Neural progenitor cell (in vitro differentiated cells): ENCODE measurements around the gene COL20A1. TPM values are rescaled to one million over a fixed set of nuclear protein-coding genes. Genes with fewer than 3 reads are reported as not detected.

Source experiments
- DNase-seq: peaks from one replicate; pipeline ENCODE4 v3.0.0-alpha.2; 2016; ENCODE audit warnings: low spot score
- H2AFZ ChIP-seq: fragments of 200-600 bp; sonication (generic); replicated peaks from 2 replicates; pipeline ENCODE4 v1.6.1; 2016; ENCODE audit warnings: antibody characterized with exemption
- H3F3A ChIP-seq: fragments of 200-600 bp; sonication (generic); 2 replicates; pipeline ENCODE4 v1.6.1; 2016; ENCODE audit warnings: antibody characterized with exemption, low read depth
- H3K27ac ChIP-seq: fragments of 200-600 bp; sonication (generic); 2 replicates; pipeline ENCODE4 v1.5.1; 2016; ENCODE audit warnings: mild to moderate bottlenecking
- H3K27me3 ChIP-seq: fragments of 200-600 bp; sonication (generic); 2 replicates; pipeline ENCODE4 v1.6.1; 2016; ENCODE audit warnings: mild to moderate bottlenecking, moderate library complexity
- H3K36me3 ChIP-seq: fragments of 200-600 bp; sonication (generic); 2 replicates; pipeline ENCODE4 v1.5.1; 2016
- H3K4me1 ChIP-seq: fragments of 200-600 bp; sonication (generic); 2 replicates; pipeline ENCODE4 v1.6.1; 2016; ENCODE audit warnings: mixed run types
- H3K4me2 ChIP-seq: fragments of 200-600 bp; sonication (generic); 2 replicates; pipeline ENCODE4 v1.6.1; 2016
- H3K4me3 ChIP-seq: fragments of 200-600 bp; sonication (generic); 2 replicates; pipeline ENCODE4 v1.5.1; 2016
- H3K79me2 ChIP-seq: fragments of 200-600 bp; sonication (generic); 2 replicates; pipeline ENCODE4 v1.6.1; 2016; ENCODE audit warnings: low read depth
- H3K9ac ChIP-seq: fragments of 200-600 bp; sonication (generic); 2 replicates; pipeline ENCODE4 v1.6.1; 2016
- H3K9me3 ChIP-seq: fragments of 200-600 bp; sonication (generic); 2 replicates; pipeline ENCODE4 v1.5.1; 2016; ENCODE audit warnings: low read depth
- H4K20me1 ChIP-seq: fragments of 200-600 bp; sonication (generic); 2 replicates; pipeline ENCODE4 v1.6.1; 2016; ENCODE audit warnings: low read depth
- H3K27ac Mint-ChIP-seq: 3 replicates; pipeline ENCODE4 v1.8.0; 2021; ENCODE audit warnings: mixed read lengths
- H3K27me3 Mint-ChIP-seq: 2 replicates; pipeline ENCODE4 v1.8.0; 2022; ENCODE audit warnings: low read depth, mild to moderate bottlenecking, inconsistent platforms, moderate library complexity, mixed read lengths; ENCODE audit not compliant: insufficient read depth
- H3K36me3 Mint-ChIP-seq: 3 replicates; pipeline ENCODE4 v1.8.0; 2021; ENCODE audit warnings: mixed read lengths
- H3K4me1 Mint-ChIP-seq: 3 replicates; pipeline ENCODE4 v1.8.0; 2021; ENCODE audit warnings: mixed read lengths
- H3K4me3 Mint-ChIP-seq: 3 replicates; pipeline ENCODE4 v1.8.0; 2021; ENCODE audit warnings: mild to moderate bottlenecking, moderate library complexity, mixed read lengths
- H3K9me3 Mint-ChIP-seq: 3 replicates; pipeline ENCODE4 v1.8.0; 2020; ENCODE audit warnings: mixed read lengths
- CTCF ChIP-seq: fragments of 200-600 bp; sonication (generic); IDR thresholded peaks from 2 replicates; pipeline ENCODE4 v1.5.1; 2017; ENCODE audit warnings: antibody characterized with exemption, mild to moderate bottlenecking
- EZH2 ChIP-seq: fragments of 200-600 bp; sonication (generic); IDR thresholded peaks from 2 replicates; pipeline ENCODE4 v1.6.1; 2017; ENCODE audit warnings: antibody characterized with exemption, mild to moderate bottlenecking, moderate library complexity
- EZH2phosphoT487 ChIP-seq: fragments of 200-600 bp; sonication (generic); IDR thresholded peaks from 2 replicates; pipeline ENCODE4 v1.6.1; 2017; ENCODE audit warnings: antibody characterized with exemption
- total RNA-seq: library from RNA; depleted of rRNA; stranded (reverse); fragments of >200 nt; gene quantifications from 2 replicates; pipeline ENCODE4 v1.2.3, GENCODE V29; 2015; ENCODE audit warnings: low replicate concordance

Gene COL20A1
- total RNA-seq, 1 donor from 2014 or later = 0.37 TPM

- Mint-ChIP-seq H3K36me3 (peaks cover 3% of the 10 kb centered on the region), H3K27me3 (peaks cover 6% of the 10 kb centered on the region), H3K4me1 (peaks cover 37% of the 10 kb centered on the region), H3K9me3 (peaks cover 16% of the 10 kb centered on the region), H3K4me3 (no peak overlapping the region), H3K27ac (no peak overlapping the region)
- H3K4me1 ChIP-seq = peaks cover 17% of the 10 kb centered on the region
- no peaks in the 10 kb centered on the region for H3K79me2 ChIP-seq
- no peak overlapping the region for H3K27ac ChIP-seq
- H3K27me3 ChIP-seq = no peaks in the 10 kb centered on the region
- no peak overlapping the region for H2AFZ ChIP-seq
- H3K9me3 ChIP-seq = no peaks in the 10 kb centered on the region
- peaks cover 18% of the 10 kb centered on the region for H4K20me1 ChIP-seq
- peak; percentile 80 for DNase-seq
- no peak overlapping the region for H3K9ac ChIP-seq
- no peak overlapping the region for H3K4me2 ChIP-seq
- peaks cover 12% of the 10 kb centered on the region for H3F3A ChIP-seq
- no peak overlapping the region for H3K4me3 ChIP-seq
- TF ChIP-seq CTCF (peak; percentile 99), EZH2 (no peak), EZH2phosphoT487 (no peak)
- H3K36me3 ChIP-seq = no peaks in the 10 kb centered on the region
These were observed 88.9 kb downstream of the COL20A1 start for GRCh38 chr20:63381781-63382431.

- H3K4me3 ChIP-seq = no peak overlapping the region
- peaks cover 11% of the 10 kb centered on the region for H3K27me3 Mint-ChIP-seq
These were observed 89.7 kb downstream of the COL20A1 start for GRCh38 chr20:63382551-63383300.

GRCh38 chr20:63383556-63383955 is 90.6 kb downstream of the COL20A1 start:
- Mint-ChIP-seq H3K36me3 (peaks cover 3% of the 10 kb centered on the region), H3K4me3 (no peak overlapping the region), H3K27ac (no peak overlapping the region), H3K27me3 (peaks cover 16% of the 10 kb centered on the region), H3K9me3 (peaks cover 28% of the 10 kb centered on the region), H3K4me1 (peaks cover 22% of the 10 kb centered on the region)
- peaks cover 5% of the 10 kb centered on the region for H4K20me1 ChIP-seq
- no peaks in the 10 kb centered on the region for H3K27me3 ChIP-seq
- no peaks in the 10 kb centered on the region for H3K79me2 ChIP-seq
- no peak overlapping the region for H3K4me3 ChIP-seq
- peaks cover 11% of the 10 kb centered on the region for H3F3A ChIP-seq
- no peak overlapping the region for H3K27ac ChIP-seq
- H3K9ac ChIP-seq = no peak overlapping the region
- H3K4me2 ChIP-seq = no peak overlapping the region
- H3K4me1 ChIP-seq = peaks cover under 1% of the 10 kb centered on the region
- no peak overlapping the region for H2AFZ ChIP-seq
- no peak for DNase-seq
- no peak for TF ChIP-seq EZH2phosphoT487
- no peak for TF ChIP-seq CTCF
- no peak for TF ChIP-seq EZH2
- no peaks in the 10 kb centered on the region for H3K36me3 ChIP-seq
- no peaks in the 10 kb centered on the region for H3K9me3 ChIP-seq

More at GRCh38 chr20:63382551-63383300, 89.7 kb downstream of the COL20A1 start:
- peaks cover 13% of the 10 kb centered on the region for H4K20me1 ChIP-seq
- Mint-ChIP-seq H3K9me3 (peaks cover 23% of the 10 kb centered on the region), H3K4me3 (no peak overlapping the region), H3K36me3 (peaks cover 3% of the 10 kb centered on the region), H3K4me1 (peaks cover 30% of the 10 kb centered on the region), H3K27ac (no peak overlapping the region)
- H3K9ac ChIP-seq = no peak overlapping the region
- TF ChIP-seq CTCF = no peak
- TF ChIP-seq EZH2phosphoT487 = no peak
- TF ChIP-seq EZH2 = no peak
- H2AFZ ChIP-seq = no peak overlapping the region
- H3K79me2 ChIP-seq = no peaks in the 10 kb centered on the region
- H3K9me3 ChIP-seq = no peaks in the 10 kb centered on the region
- peaks cover 11% of the 10 kb centered on the region for H3F3A ChIP-seq
- DNase-seq = no peak
- no peak overlapping the region for H3K27ac ChIP-seq
- no peaks in the 10 kb centered on the region for H3K27me3 ChIP-seq
- peaks cover 9% of the 10 kb centered on the region for H3K4me1 ChIP-seq
- H3K4me2 ChIP-seq = no peak overlapping the region
- H3K36me3 ChIP-seq = no peaks in the 10 kb centered on the region
